HTR-8/SVneo (cell line): Measurements from ENCODE around the gene METTL8.
"Not testable (repeated sequence)": the region's sequence is repeated elsewhere in the genome, so short reads cannot be mapped to it uniquely, and the experiment has no call there.

Source experiments
- DNase-seq: peaks from one replicate; pipeline ENCODE4 v3.0.0; 2011; ENCODE audit warnings: low spot score, mixed read lengths; ENCODE audit not compliant: insufficient read length
- FAIRE-seq: peaks from 2 replicates; lab custom pipeline; 2011; peaks lifted over from hg19 to GRCh38; lab: Jason Lieb, UNC

Gene METTL8

DNA sequence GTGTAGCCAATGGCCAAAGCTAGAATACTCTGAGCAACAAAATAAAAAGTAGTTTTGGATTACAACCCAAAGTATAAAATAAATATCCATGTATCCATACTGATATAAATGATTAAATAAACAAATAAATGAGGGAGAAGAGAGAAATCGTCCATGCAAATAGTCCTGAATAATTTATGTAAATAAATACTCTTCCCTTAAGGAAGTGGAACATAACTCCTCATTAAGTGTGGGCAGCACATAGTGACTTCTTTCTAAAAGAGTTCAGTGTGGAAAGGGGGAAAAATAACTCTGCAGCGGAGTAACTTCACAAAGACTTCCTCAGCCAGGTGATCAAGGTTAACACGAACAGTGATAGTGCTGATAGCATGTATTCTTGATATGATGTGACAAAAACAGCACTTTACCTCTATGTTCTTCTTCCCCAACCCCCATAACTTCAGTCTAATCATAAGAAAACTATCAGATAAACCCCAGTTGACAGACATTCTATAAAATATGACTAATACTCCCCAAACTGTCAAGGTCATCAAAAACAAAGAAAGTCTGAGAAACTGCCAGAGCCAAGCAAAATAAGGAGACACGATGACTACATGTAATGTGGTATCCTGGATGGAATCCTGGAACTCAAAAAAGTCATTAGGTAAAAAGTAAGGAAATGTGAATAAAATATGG, 30.7 kb downstream of the METTL8 start:
- DNase-seq: no peak
- no peak for FAIRE-seq

DNA sequence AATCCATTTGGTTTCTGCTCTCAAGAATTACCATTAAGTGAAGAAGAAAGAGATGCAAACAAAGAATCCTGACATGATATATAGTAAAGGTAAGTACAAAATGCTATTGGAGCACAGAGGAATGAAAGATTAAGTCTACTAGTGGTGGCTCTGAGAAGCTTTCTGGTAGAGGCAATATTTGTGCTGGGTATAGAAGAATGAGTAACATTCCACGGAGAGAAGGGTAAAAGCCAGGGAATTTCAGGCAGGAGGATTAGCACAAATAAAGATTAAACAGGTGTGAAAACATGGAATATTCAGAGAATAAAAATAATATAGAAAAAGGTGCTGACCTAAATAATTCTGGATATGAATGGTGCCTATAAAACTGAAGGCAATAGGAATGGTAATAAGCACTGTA, 31.8 kb downstream of the METTL8 start:
- no peak for FAIRE-seq
- DNase-seq: no peak

DNA sequence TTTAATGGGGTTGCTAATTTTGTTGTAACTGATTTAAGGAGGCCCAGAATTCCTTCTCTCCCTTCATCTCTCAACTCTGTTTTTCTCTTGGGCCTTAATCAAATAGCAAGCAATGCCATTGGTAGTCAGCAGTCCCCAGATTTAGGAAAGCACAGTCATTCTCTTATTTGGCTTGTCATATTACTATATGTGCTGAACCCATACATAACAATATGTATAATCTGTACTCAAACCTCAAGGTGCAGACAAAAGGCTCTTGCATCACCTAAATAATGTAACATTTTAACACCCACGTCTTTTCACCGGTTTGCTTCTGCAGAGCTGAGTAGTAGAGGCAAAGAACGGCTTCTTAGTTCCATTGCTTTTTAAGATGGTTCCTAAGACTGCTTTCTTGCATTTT, 33.4 kb downstream of the METTL8 start:
- no peak for FAIRE-seq
- DNase-seq: no peak

DNA sequence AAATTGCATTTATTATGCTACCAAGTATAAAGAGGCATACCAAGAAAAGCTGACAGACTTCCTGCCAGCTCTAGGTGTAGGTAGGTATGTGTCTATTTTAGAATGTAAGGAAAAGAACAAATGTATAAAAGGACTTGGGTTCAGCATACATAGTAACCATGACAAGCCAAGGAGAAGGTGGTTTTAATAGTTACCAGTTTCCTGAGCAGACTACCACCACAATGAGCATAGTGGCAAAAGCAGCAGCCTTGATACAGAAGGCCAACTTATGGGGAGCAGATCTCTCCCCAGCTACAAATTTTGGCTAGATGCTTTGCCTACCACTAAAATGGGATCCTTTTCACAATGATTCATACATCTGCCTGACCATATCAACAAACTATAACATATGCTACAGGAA, 34.5 kb downstream of the METTL8 start:
- DNase-seq (no peak), FAIRE-seq (no peak)

DNA sequence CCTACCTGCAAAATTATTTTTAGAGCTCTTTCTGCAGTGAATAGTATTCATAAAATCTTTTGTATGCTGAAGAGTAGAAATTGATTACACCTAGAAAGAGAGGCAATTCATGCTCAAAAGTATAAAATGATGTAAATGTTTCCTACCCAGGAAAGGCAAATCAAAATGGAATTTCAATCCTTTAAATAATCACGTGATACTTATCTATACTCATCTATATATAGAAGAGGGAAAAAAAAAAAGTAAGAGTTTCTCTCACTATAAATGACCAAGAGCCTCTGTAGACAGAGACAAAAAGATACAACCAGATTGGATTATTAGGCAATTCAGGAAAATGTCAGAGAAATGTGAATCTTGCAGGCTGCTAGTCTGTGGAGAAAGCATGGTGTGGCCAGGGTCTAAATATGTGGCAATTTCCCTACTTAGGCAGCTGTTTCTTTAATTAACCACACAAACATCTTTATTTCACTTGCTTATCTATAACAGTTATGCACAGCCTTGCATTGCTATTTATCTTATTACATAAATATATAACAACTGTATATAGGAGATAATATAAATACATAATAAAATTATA, 39.5 kb downstream of the METTL8 start:
- FAIRE-seq: no peak
- DNase-seq: no peak

DNA sequence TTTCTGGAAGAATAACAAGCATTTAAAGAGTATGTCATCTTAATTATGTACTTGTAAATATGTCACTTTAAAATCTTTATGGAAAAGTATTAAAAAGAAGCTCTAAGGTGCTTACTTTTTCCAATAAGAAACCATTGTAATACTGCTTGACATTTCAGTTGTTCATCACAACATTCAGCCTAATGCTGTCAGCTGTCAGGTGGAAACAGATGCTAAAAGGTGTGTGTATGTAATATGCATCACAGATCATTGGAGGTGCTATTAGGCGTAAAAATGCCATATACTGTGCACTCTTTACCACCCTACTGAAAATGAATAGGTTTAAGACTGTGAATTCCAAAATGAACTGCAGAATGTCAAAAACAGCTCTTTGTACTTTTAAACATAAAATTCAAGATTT, 40.3 kb downstream of the METTL8 start:
- no peak for DNase-seq
- no peak for FAIRE-seq

DNA sequence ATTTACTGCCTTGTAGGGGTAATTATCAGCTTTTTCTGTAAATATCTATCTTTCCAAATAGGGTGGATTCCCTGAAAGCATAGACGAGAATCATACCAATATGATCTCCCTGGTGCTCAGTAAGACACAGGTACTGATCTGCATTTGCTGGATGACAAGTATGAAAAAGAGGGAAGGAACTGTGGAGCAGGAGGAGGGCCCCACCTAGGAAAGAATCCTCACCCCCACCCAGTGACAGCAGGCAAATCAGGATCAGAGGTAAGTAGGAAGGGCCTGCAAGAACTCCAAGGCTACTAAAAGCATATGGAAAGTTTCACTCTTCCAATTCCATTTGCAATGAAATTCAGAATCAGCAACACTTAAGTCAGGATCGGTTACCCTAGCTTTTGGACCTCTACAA, 42.3 kb downstream of the METTL8 start:
- FAIRE-seq: no peak

DNA sequence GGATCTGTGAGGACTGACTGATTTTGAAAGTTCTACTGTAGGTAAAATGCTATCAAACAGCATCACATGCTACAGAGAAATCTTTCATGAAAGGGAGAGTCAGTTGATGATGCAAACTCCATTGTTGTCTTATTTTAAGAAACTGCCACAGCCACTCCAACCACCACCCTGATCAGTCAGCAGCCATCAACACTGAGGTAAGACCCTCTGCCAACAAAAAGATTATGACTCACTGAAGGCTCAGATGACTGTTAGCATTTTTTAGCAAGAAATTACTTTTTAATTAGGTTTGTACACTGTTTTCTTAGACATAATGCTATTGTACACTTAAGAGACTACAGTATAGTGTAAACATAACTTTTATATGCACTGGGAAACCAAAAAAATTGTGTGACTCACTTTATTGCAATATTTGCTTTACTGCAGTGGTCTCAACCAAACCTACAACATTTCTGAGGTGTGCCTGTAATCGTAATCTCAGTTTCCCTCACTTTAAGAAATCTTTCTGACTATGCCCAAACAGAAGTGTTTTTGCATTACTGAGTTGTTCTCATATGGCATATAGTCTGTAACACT, 42.8 kb downstream of the METTL8 start:
- DNase-seq (no peak), FAIRE-seq (no peak)

More for the DNA sequence above, 42.3 kb downstream of the METTL8 start:
- DNase-seq: no peak

DNA sequence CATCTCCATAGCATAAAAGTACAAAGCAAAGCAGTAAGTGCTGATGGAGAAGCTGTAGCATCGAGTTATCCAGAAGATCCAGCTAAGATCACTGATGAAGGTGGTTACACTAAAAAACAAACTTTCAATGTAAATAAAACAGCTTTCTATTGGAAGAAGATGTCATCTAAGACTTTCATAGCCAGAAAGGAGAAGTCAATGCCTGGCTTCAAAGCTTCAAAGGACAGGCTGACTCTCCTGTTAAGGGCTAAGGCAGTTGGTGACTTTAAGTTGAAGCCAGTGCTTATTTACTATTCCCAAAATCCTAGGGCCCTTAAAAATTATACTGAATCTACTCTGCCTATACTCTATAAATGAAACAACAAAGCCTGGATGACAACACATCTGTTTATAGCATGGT, 44.0 kb downstream of the METTL8 start:
- FAIRE-seq: no peak
- no peak for DNase-seq

DNA sequence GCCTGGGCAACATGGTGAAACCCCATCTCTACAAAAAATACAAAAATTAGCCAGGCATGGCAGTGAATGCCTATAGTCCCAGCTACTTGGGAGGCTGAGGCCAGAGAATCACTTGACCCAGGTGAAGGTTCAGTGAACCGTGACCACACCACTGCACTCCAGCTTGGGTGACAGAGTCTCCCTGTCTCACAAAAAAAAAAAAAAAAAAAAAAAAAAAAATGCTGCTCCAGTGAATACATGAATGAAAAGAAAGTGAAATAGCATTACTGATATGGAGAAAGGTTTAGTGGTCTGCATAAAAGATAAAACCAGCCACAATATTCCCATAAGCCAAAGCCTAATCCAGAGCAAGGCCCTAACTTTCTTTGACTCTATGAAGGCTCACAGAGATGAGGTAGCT, 44.5 kb downstream of the METTL8 start:
- DNase-seq (no peak), FAIRE-seq (no peak)

DNA sequence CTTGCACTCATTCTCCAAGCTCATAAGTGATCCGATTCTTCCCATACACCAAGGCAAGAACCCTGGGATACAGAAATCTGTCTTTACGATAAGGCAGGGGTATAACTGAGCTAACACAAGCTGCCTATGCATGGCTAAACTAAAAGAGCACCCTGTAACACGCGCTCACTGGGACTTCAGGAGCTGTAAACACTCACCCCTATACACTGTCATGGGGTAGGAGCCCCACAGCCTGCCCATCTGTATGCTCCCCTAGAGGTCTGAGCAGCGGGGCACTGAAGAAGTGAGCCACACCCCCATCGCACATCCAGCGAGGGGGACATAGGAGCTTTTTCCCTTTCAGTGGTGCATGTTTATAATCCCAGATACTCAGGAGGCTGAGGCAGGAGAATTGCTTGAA, 46.7 kb downstream of the METTL8 start:
- no peak for DNase-seq
- FAIRE-seq: no peak

DNA sequence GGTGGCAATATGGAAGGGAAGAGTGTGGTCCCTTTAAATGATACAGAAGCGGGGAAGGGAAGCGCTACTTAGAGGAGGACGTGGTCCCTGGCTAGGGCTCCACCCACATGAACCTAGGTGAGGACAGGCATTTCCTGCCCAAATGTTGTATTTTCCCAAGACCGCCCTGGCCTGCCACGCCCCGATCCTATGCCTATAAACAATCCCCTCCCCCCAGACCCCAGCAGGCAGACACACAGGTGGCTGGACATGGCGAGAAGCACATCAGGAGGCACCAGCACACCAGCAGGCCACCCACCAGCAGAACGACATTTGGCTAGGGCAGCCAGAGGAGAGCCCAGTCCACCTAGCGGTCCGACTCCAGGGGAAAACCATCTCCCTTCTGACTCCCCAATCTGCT, 47.2 kb downstream of the METTL8 start:
- DNase-seq (no peak), FAIRE-seq (no peak)

DNA sequence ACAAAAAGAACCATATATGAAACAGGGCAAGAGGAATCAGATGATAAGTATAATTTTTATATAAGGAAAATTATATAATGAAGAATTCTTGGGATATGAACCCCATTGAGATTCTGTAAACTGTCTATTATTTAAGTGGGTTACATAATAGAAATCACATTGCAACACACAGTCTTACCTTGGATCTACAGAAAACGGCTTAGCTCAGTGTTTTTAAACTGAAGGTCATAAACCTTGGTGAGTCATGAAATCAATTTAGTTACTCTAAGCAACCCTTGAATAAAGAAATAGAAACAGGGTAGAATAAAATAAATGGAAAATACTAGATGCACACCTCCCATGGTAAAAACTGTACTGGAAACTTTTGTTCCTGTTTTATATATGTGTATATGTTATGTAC, 50.7 kb downstream of the METTL8 start:
- DNase-seq: no peak
- FAIRE-seq: no peak

DNA sequence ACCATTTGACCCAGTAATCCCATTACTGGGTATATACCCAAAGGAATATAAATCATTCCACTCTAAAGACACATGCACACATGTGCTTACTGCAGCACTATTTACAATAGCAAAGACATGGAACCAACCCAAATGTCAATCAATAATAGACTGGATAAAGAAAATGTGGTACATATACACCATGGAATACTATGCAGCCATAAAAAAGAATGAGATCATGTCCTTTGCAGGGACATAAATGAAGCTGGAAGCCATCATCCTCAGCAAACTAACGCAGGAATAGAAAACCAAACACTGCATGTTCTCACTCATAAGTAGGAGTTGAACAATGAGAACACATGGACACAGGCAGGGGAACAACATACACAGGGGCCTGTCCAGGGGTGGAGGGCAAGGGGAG, 51.6 kb downstream of the METTL8 start:
- not testable (repeated sequence) for FAIRE-seq, DNase-seq

DNA sequence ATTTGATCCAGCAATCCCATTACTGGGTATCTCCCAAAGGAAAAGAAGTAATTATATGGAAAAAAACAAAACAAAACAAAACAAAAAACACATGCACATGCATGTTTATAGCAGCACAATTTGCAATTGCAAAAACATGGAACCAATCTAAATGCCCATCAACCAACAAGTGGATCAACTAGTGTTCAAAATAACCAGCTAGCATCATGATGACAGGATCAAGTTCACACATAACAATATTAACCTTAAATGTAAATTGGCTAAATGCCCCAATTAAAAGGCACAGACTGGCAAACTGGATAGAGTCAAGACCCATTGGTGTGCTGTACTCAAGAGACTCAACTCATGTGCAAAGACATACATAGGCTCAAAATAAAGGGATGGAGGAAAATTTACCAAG, 55.9 kb downstream of the METTL8 start:
- FAIRE-seq: not testable (repeated sequence)

DNA sequence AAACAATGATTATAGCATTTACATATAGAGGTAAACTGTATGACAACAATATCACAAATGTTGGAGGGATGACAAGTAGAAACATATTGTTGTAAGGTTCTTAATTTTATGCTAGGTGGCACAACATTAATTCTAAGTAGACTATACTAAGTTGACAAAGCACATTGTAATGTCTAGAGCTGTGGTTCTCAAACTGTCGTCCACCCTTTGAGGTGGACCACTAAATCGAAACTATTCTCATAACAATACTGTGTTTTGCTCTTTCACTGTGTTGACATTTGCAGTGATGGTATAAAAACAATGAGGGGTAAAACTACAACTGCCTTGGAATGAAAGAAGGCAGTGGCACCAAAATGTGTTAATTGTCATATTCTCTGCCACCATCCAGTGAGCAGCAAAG, 66.1 kb downstream of the METTL8 start:
- FAIRE-seq: no peak
- no peak for DNase-seq

More for the DNA sequence above, 55.9 kb downstream of the METTL8 start:
- not testable (repeated sequence) for DNase-seq

DNA sequence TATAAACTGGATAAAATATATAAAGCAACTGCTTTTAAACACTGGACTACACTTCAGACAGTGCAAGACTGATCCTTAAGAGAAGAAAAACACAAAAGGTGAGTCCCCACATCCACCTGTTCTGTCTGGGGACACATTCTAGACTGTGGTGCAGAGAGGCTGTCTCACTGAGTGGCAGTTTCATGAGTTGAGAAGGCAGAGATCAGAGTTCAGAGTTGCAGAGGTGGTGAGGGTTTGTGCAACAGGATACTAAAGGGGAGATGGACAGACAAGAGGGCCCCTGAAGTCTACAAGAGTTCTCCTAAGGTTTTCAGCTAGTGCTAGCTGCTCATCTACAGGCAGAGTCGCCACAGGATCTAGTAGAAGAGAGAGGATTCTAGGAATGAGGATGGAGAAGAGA, 68.0 kb downstream of the METTL8 start:
- DNase-seq (no peak), FAIRE-seq (no peak)

DNA sequence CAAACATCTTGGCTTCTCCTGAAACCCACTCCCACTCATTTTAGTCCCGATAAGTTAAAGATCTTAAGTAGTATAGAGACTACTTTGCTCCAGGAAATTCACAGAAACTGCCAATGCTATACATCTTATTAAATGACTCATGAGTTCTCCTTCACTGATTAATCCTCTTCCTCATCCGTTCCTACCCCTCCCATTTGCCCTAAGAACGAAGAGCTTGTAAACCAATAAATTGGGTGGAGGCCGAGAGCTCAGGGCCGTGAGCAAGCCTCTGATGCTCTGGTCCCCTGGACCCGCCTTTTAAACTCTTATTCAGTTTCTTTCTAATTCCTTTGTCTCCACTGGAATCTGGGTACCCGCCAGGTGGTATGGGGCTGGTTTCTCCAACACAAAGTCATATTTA, 68.6 kb downstream of the METTL8 start:
- FAIRE-seq: no peak

DNA sequence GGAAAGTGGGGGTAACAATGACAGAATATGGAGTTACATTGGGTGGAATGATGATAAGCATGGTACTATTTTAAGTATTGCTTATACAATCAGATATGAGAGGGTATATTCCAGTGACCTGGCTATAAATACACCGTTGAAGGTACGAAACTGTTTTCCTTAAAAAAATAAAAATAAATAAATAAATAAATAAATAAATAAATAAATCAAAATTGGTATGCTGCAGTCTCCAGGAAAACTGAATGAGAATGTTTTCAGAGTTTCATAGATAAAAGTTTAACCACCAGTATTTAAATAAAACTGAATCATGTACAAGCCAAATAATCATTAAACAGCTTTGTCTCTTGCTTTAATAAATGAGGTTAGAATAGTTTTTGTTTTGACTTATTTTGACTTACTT, 71.4 kb downstream of the METTL8 start:
- DNase-seq (no peak), FAIRE-seq (no peak)

More for the DNA sequence above, 68.6 kb downstream of the METTL8 start:
- DNase-seq: no peak

DNA sequence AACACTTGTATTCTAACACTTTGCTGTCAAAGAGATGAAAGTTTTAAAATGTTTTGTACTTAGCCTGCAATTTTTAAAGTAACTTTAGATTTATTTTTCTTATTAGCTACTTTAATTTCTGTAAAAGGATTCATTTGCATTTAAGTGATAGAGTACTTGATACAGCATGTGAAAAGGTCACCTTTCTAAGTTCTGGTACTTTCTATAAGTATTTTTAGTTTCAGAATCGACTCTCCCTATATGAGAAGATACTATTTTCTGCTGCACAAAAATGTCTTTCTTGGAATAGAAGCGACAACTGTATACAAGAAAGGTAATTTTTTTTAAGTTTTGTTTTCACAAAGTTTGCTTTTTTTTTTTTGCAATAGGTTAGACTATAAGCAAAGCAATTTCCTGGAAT, 72.9 kb downstream of the METTL8 start:
- no peak for DNase-seq
- no peak for FAIRE-seq

DNA sequence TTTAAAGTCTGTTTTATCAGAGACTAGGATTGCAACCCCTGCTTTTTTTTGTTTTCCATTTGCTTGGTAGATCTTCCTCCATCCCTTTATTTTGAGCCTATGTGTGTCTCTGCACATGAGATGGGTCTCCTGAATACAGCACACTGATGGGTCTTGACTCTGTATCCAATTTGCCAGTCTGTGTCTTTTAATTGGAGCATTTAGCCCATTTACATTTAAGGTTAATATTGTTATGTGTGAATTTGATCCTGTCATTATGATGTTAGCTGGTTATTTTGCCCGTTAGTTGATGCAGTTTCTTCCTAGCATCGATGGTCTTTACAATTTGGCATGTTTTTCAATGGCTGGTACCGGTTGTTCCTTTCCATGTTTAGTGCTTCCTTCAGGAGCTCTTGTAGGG, 80.0 kb downstream of the METTL8 start:
- not testable (repeated sequence) for DNase-seq, FAIRE-seq

DNA sequence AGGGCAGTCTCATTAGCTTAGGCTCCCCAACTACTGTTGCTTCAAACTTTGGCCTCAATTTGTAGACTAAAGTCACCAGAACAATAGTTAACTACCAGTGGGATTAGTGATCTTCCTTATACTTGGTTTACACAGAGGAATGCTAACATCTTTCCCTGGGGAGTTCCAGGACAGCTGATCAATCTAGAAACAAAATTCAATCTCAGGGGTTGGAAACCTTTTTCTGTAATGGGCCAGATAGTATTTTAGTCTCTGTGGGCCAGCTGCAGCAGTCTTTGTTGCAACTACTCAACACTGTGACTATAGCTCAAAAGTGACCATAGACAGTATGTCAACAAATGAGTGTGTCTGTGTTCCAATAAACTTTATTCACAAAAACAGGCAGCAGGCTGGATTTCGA, 85.7 kb downstream of the METTL8 start:
- FAIRE-seq: peak; percentile 44

More for the DNA sequence above, 85.7 kb downstream of the METTL8 start:
- no peak for DNase-seq
